Colonic mucosa (tissue), 4 donors: ENCODE results near the gene ONECUT2. TPM values are rescaled to one million over a fixed set of nuclear protein-coding genes. Genes with fewer than 3 reads are reported as not detected.

Source experiments
- DNase-seq: peaks from one replicate; pipeline ENCODE4 v3.0.0-alpha.2; 2020
- H3K27ac ChIP-seq: fragments of 200-600 bp; one replicate; pipeline ENCODE4 v1.8.0; 2021
- H3K27me3 ChIP-seq: fragments of 200-600 bp; one replicate; pipeline ENCODE4 v1.8.0; 2021
- H3K36me3 ChIP-seq: fragments of 200-600 bp; one replicate; pipeline ENCODE4 v1.8.0; 2021
- H3K4me1 ChIP-seq: fragments of 200-600 bp; one replicate; pipeline ENCODE4 v1.8.0; 2021; ENCODE audit warnings: mild to moderate bottlenecking
- H3K4me3 ChIP-seq: fragments of 200-600 bp; one replicate; pipeline ENCODE4 v1.8.0; 2021
- H3K9ac ChIP-seq, 2 donors: one replicate each; pipeline ENCODE4 v1.7.0; 2013; ENCODE audit warnings: control low read depth in 2 of 2, low read depth in 2 of 2, low read length in 2 of 2
- H3K9me3 ChIP-seq: fragments of 200-600 bp; one replicate; pipeline ENCODE4 v1.8.0; 2021
- CTCF ChIP-seq: fragments of 200-600 bp; IDR thresholded peaks from one replicate; pipeline ENCODE4 v1.8.0; 2022; ENCODE audit warnings: antibody characterized with exemption, mild to moderate bottlenecking
- intact Hi-C: fragments of 100-400 bp; cut with DNase I; formaldehyde crosslinking; loops from one replicate; pipeline ENCODE4 v1.14.1; 2022
- total RNA-seq, 2 donors: library from RNA; stranded (reverse); fragmentation: NEBNext Ultra II Directional in 1 of 2; extraction: Animal tissue kit (Norgen Biotek cat#: 25700) in 1 of 2; gene quantifications; one replicate each; pipeline ENCODE4 v1.2.1, GENCODE V29; 2021
- donor health status: healthy.
- donor health status: DM: no; HTN: no; CAD: no.
- donor health status: DM: no; HTN: no; CAD: no.

Gene ONECUT2
- total RNA-seq, 2 donors from 2014 or later, result 0.05 to 0.49 TPM

- Histone ChIP-seq H3K4me3 (no peak overlapping the region), H3K9ac (no peak overlapping the region), H3K27me3 (peaks cover 78% of the 10 kb centered on the region), H3K4me1 (peaks cover 7% of the 10 kb centered on the region), H3K27ac (no peak overlapping the region), H3K9me3 (no peaks in the 10 kb centered on the region), H3K36me3 (no peaks in the 10 kb centered on the region)
- no peak for DNase-seq
- intact Hi-C loops, result no loop called here
- TF ChIP-seq CTCF, result no peak
Measured at GRCh38 chr18:57439609-57439968, 4.4 kb downstream of the ONECUT2 start.

GRCh38 chr18:57439985-57440330 lies 4.8 kb downstream of the ONECUT2 start:
- no peak for TF ChIP-seq CTCF
- Histone ChIP-seq H3K4me1 (peaks cover 7% of the 10 kb centered on the region), H3K27ac (no peak overlapping the region), H3K27me3 (peaks cover 75% of the 10 kb centered on the region), H3K9me3 (no peaks in the 10 kb centered on the region), H3K4me3 (no peak overlapping the region), H3K9ac (no peak overlapping the region), H3K36me3 (no peaks in the 10 kb centered on the region)
- intact Hi-C loops, result loop anchor here (10.0 kb wide), 1 partner anchor 575 kb away; no protein-coding TSS in a partner anchor
- no peak for DNase-seq

- DNase-seq, result no peak
Measured at GRCh38 chr18:57440331-57441070, 5.3 kb downstream of the ONECUT2 start.

GRCh38 chr18:57441071-57441794 lies 6.1 kb downstream of the ONECUT2 start:
- no peak overlapping the region for H3K27ac ChIP-seq
- no peak overlapping the region for H3K4me3 ChIP-seq
- peaks cover 7% of the 10 kb centered on the region for H3K4me1 ChIP-seq
- no peak for DNase-seq
- H3K36me3 ChIP-seq, result no peaks in the 10 kb centered on the region
- H3K27me3 ChIP-seq, result peaks cover 73% of the 10 kb centered on the region
- no peak overlapping the region for H3K9ac ChIP-seq
- no peaks in the 10 kb centered on the region for H3K9me3 ChIP-seq
- TF ChIP-seq CTCF, result no peak
- intact Hi-C loops, result loop anchor here (10.0 kb wide), 1 partner anchor 576 kb away; no protein-coding TSS in a partner anchor

More at GRCh38 chr18:57440331-57441070, 5.3 kb downstream of the ONECUT2 start:
- no peak overlapping the region for H3K9ac ChIP-seq
- H3K9me3 ChIP-seq, result no peaks in the 10 kb centered on the region
- H3K27me3 ChIP-seq, result peaks cover 74% of the 10 kb centered on the region
- H3K27ac ChIP-seq, result no peak overlapping the region
- H3K4me1 ChIP-seq, result peaks cover 7% of the 10 kb centered on the region
- TF ChIP-seq CTCF, result no peak
- H3K36me3 ChIP-seq, result no peaks in the 10 kb centered on the region
- no peak overlapping the region for H3K4me3 ChIP-seq
- intact Hi-C loops, result loop anchor here (10.0 kb wide), 1 partner anchor 576 kb away; no protein-coding TSS in a partner anchor

- intact Hi-C loops, result loop anchor here (10.0 kb wide), 1 partner anchor 578 kb away; no protein-coding TSS in a partner anchor
- H3K9me3 ChIP-seq, result no peaks in the 10 kb centered on the region
- H3K9ac ChIP-seq, result no peak overlapping the region
- H3K4me3 ChIP-seq, result no peak overlapping the region
- no peaks in the 10 kb centered on the region for H3K36me3 ChIP-seq
- TF ChIP-seq CTCF, result no peak
- DNase-seq, result no peak
- H3K27ac ChIP-seq, result no peak overlapping the region
- peaks cover 3% of the 10 kb centered on the region for H3K4me1 ChIP-seq
- peaks cover 53% of the 10 kb centered on the region for H3K27me3 ChIP-seq
Measured at GRCh38 chr18:57443247-57443646, 8.1 kb downstream of the ONECUT2 start.
